Hepatocyte (in vitro differentiated cells): Measurements from ENCODE around the gene TAPT1. TPM values are rescaled to one million over a fixed set of nuclear protein-coding genes. Genes with fewer than 3 reads are reported as not detected.

Source experiments
- DNase-seq: peaks from one replicate; pipeline ENCODE4 v3.0.0-alpha.2; 2016; ENCODE audit warnings: low spot score
- H2AFZ ChIP-seq: fragments of 200-600 bp; sonication (generic); 2 replicates; pipeline ENCODE4 v1.6.0; 2016; ENCODE audit warnings: antibody characterized with exemption, mild to moderate bottlenecking
- H3K27ac ChIP-seq: fragments of 200-600 bp; sonication (generic); 2 replicates; pipeline ENCODE4 v1.5.1; 2016; ENCODE audit warnings: mild to moderate bottlenecking
- H3K27me3 ChIP-seq: fragments of 200-600 bp; sonication (generic); 2 replicates; pipeline ENCODE4 v1.6.1; 2016
- H3K36me3 ChIP-seq: fragments of 200-600 bp; sonication (generic); replicated peaks from 2 replicates; pipeline ENCODE4 v1.5.1; 2016; ENCODE audit warnings: low read depth; ENCODE audit not compliant: insufficient read depth
- H3K4me1 ChIP-seq: fragments of 200-600 bp; sonication (generic); 2 replicates; pipeline ENCODE4 v1.5.1; 2016; ENCODE audit warnings: mild to moderate bottlenecking, moderate library complexity; ENCODE audit not compliant: insufficient read depth
- H3K4me2 ChIP-seq: fragments of 200-600 bp; sonication (generic); 2 replicates; pipeline ENCODE4 v1.6.0; 2016
- H3K4me3 ChIP-seq: fragments of 200-600 bp; sonication (generic); 2 replicates; pipeline ENCODE4 v1.5.1; 2016; ENCODE audit warnings: mild to moderate bottlenecking
- H3K79me2 ChIP-seq: fragments of 200-600 bp; sonication (generic); 2 replicates; pipeline ENCODE4 v1.6.0; 2017; ENCODE audit warnings: mild to moderate bottlenecking
- H3K9me2 ChIP-seq: fragments of 200-600 bp; sonication (generic); replicated peaks from 2 replicates; pipeline ENCODE4 v1.6.0; 2017; ENCODE audit warnings: mild to moderate bottlenecking; ENCODE audit not compliant: insufficient read depth
- H3K9me3 ChIP-seq: fragments of 200-600 bp; sonication (generic); 2 replicates; pipeline ENCODE4 v1.5.1; 2016; ENCODE audit warnings: low read depth, mild to moderate bottlenecking
- H4K20me1 ChIP-seq: fragments of 200-600 bp; sonication (generic); 2 replicates; pipeline ENCODE4 v1.6.0; 2016; ENCODE audit warnings: mild to moderate bottlenecking; ENCODE audit not compliant: insufficient read depth, poor library complexity, severe bottlenecking
- CTCF ChIP-seq: fragments of 200-600 bp; sonication (generic); IDR thresholded peaks from 2 replicates; pipeline ENCODE4 v1.5.1; 2016; ENCODE audit warnings: antibody characterized with exemption, mild to moderate bottlenecking; ENCODE audit not compliant: poor library complexity
- EZH2 ChIP-seq: fragments of 200-600 bp; sonication (generic); IDR thresholded peaks from 2 replicates; pipeline ENCODE4 v1.6.1; 2016; ENCODE audit warnings: antibody characterized with exemption, mild to moderate bottlenecking, borderline replicate concordance
- EZH2phosphoT487 ChIP-seq: fragments of 200-600 bp; sonication (generic); IDR thresholded peaks from one replicate; pipeline ENCODE4 v1.6.1; 2018; ENCODE audit warnings: antibody characterized with exemption, mild to moderate bottlenecking, low read depth, moderate library complexity; ENCODE audit not compliant: unreplicated experiment, severe bottlenecking
- WGBS: methylation state at CpG from one replicate; pipeline ENCODE4 v1.1.6; 2016; ENCODE audit warnings: low lambda C conversion rate; ENCODE audit errors: missing lambda C conversion rate; 5-methylcytosine and 5-hydroxymethylcytosine counted together
- polyA plus RNA-seq: library from polyadenylated mRNA; unstranded; fragments of >200 nt; fragmentation: Nextera tagmentation; extraction: Ambion mirVana; gene quantifications from 2 replicates; pipeline ENCODE4 v1.2.1, GENCODE V29; 2016
- small RNA-seq: library from RNA; depleted of rRNA; stranded (forward); fragments of <200 nt; gene quantifications from one replicate; pipeline ENCODE3, GENCODE V24; 2014
- total RNA-seq: library from RNA; depleted of rRNA; stranded (reverse); fragments of >200 nt; gene quantifications from 2 replicates; pipeline ENCODE4 v1.2.3, GENCODE V29; 2014

Gene TAPT1
- total and polyA plus RNA-seq, 2 experiments from 2014 or later, result 12.9 to 19.3 TPM

GRCh38 chr4:16111533-16111932, 114.7 kb downstream of the TAPT1 start:
- Histone ChIP-seq H3K9me3 (no peaks in the 10 kb centered on the region), H3K4me2 (no peak overlapping the region)

GRCh38 chr4:16110661-16111290, 115.5 kb downstream of the TAPT1 start:
- no peak overlapping the region for H3K4me3 ChIP-seq
- H3K27me3 ChIP-seq, result no peaks in the 10 kb centered on the region
- no peaks in the 10 kb centered on the region for H3K9me2 ChIP-seq
- no peaks in the 10 kb centered on the region for H3K4me1 ChIP-seq
- no peaks in the 10 kb centered on the region for H3K79me2 ChIP-seq
- no peaks in the 10 kb centered on the region for H3K36me3 ChIP-seq
- H3K4me2 ChIP-seq, result no peak overlapping the region
- H4K20me1 ChIP-seq, result no peaks in the 10 kb centered on the region
- no peak overlapping the region for H2AFZ ChIP-seq
- no peak for TF ChIP-seq EZH2phosphoT487
- no peak for TF ChIP-seq EZH2
- no peak for TF ChIP-seq CTCF
- DNase-seq, result no peak
- H3K9me3 ChIP-seq, result no peaks in the 10 kb centered on the region
- WGBS, result 86% methylated on average over 3 of the region's 3 CpGs
- no peak overlapping the region for H3K27ac ChIP-seq

More at GRCh38 chr4:16111533-16111932, 114.7 kb downstream of the TAPT1 start:
- 77% methylated on average over 5 of the region's 5 CpGs for WGBS
- Histone ChIP-seq H2AFZ (no peak overlapping the region), H3K27ac (no peak overlapping the region), H4K20me1 (no peaks in the 10 kb centered on the region), H3K36me3 (no peaks in the 10 kb centered on the region), H3K4me3 (no peak overlapping the region), H3K27me3 (no peaks in the 10 kb centered on the region), H3K4me1 (no peaks in the 10 kb centered on the region), H3K9me2 (no peaks in the 10 kb centered on the region), H3K79me2 (no peaks in the 10 kb centered on the region)
- TF ChIP-seq EZH2phosphoT487 (no peak), CTCF (no peak), EZH2 (no peak)
- DNase-seq, result no peak

Small RNA genes lying within 50 kb of the gene (small RNA-seq; reads per million reads assigned to genes)
- gene RPS21P4, result not detected

Other genes starting within 250 kb of the TAPT1 start
- gene PROM1, start 142.4 kb downstream of the TAPT1 start, total RNA-seq, result 28.8 and 30.8 TPM in 2 replicates
- 14.3 and 17.8 TPM in 2 replicates for gene PROM1, start 142.4 kb downstream of the TAPT1 start, polyA plus RNA-seq